ENCODE data around the gene ZNF296. TPM values are rescaled to one million over a fixed set of nuclear protein-coding genes. Genes with fewer than 3 reads are reported as not detected.

Gene ZNF296
- total RNA-seq, 1 experiment from 2014 or later: 9.2 TPM

DNA sequence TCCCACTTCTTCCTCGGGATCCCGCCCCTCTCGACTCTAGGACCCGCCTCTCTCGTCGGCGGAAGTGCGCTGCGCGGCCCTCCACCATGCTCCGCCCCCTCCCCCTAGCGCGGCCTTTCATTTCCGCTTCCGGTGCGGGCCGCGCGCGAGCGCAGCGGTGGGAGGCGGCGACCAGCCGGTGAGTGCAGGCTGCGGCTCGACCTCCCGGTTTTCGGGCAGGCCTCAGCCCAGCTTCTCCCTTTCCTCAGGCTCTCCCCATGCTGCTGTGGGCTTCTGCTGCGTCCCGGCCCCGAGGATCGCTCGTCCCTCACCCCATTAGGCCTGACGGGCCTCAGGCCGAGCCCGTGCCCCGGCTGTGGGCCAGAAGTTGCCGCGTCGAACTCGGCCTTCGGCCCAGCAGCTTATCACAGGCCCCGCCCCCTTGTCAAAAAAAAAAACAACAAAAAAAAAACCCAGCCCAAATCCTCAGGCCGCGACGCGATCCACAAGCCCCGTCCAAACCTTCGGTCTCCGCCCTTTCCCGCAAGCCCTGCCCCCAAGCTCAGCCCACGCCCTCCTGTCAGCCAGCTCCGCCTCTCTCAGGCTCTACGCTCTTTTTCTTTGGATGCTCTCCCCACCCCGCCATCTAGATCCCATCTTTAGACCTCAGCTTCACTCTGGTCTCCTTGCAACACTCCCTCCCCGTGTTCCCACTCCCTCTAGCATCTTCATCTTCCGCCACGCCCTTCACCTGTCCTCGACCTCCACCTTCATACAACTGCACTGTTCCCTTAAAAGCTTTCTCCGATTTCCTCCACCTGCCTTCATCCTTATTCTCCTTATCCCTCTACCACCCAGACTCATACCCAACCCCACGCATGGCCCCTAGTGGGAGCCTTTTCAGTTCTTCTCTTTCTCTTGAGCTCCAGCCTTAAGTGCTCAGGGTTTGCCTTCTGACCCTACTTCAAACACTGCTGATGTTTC, 37.1 kb downstream of the ZNF296 start, which contains the start of gene CLASRP:
CLASRP (plus strand) TSS at position 115 of the 963 bp plus-strand sequence. CDS start 1,168 bp downstream, outside the sequence.
- H2AFZ ChIP-seq (ENCODE audit: low read depth, low read length, poor library complexity, severe bottlenecking): no peak within 1 kb of the TSS
- peaks cover 51% of the 10 kb centered on the region for H3K79me2 ChIP-seq (ENCODE audit: insufficient read depth, low read length)
- peak within 1 kb of the TSS; percentile 94 for H3K4me2 ChIP-seq (ENCODE audit: low read length)
- H3K4me1 ChIP-seq (ENCODE audit: control insufficient read depth in 1 of 2, insufficient read depth in 2 of 2, low read length in 2 of 2): peaks cover 7 to 9% of the 10 kb centered on the region in 2 experiments
- ATAC-seq (peak; percentile 96), DNase-seq (ENCODE audit: low read depth, low spot score) (peak; percentile 71)
- no peaks in the 10 kb centered on the region for H3K27me3 ChIP-seq (ENCODE audit: insufficient read depth, low read length)
- peak within 1 kb of the TSS; percentile 94 to 95 for H3K4me3 ChIP-seq (replicated peaks in 1 of 2; ENCODE audit: low read depth in 1 of 2, low read length in 2 of 2)
- no TSS peak for BruUV-seq (replicated peaks)
- H3K27ac ChIP-seq (ENCODE audit: low read depth, low read length): peak within 1 kb of the TSS; percentile 89
- peaks cover 21 to 23% of the 10 kb centered on the region in 2 experiments for H3K36me3 ChIP-seq (ENCODE audit: control insufficient read depth in 1 of 2, insufficient read depth in 2 of 2, low read length in 2 of 2)
- ChIA-PET CTCF (interaction anchor here (1.9 kb wide), 1 partner anchor 20 kb away, joined by 18 read pairs; no protein-coding TSS in a partner anchor), POLR2A (interaction anchor here (0.8 to 1.6 kb wide), 7 partner anchors 10 to 149 kb away, joined by 3 to 6 read pairs (median 3); no protein-coding TSS in a partner anchor), RAD21 (ENCODE audit: low non-redundant PET in 1 of 2, low total read pairs in 2 of 2, uncharacterized antibody in 2 of 2, unreplicated experiment in 2 of 2) (interaction anchor here (0.6 to 0.7 kb wide), 3 partner anchors 10 to 53 kb away, joined by 3 read pairs; no protein-coding TSS in a partner anchor)
- intact Hi-C loops (cut with micrococcal nuclease): no loop called here
- H3K9me2 ChIP-seq (ENCODE audit: insufficient read depth): no peaks in the 10 kb centered on the region
- peak within 1 kb of the TSS; percentile 90 for H3K9ac ChIP-seq (ENCODE audit: low read length)
- peaks cover 15% of the 10 kb centered on the region; the same call in 1 of the 2 replicates for H4K20me1 ChIP-seq (ENCODE audit: insufficient read depth)
- H3K9me3 ChIP-seq (ENCODE audit: control insufficient read depth in 1 of 2, insufficient read depth in 1 of 2, low read depth in 1 of 2, low read length in 2 of 2): no peaks in the 10 kb centered on the region
- no peak for TF ChIP-seq FOSL1 (IDR thresholded peaks at IDR 0.05; ENCODE audit: low read depth)
- no peak for TF ChIP-seq EZH2 (IDR thresholded peaks at IDR 0.05)
- TF ChIP-seq, protein P1, sequence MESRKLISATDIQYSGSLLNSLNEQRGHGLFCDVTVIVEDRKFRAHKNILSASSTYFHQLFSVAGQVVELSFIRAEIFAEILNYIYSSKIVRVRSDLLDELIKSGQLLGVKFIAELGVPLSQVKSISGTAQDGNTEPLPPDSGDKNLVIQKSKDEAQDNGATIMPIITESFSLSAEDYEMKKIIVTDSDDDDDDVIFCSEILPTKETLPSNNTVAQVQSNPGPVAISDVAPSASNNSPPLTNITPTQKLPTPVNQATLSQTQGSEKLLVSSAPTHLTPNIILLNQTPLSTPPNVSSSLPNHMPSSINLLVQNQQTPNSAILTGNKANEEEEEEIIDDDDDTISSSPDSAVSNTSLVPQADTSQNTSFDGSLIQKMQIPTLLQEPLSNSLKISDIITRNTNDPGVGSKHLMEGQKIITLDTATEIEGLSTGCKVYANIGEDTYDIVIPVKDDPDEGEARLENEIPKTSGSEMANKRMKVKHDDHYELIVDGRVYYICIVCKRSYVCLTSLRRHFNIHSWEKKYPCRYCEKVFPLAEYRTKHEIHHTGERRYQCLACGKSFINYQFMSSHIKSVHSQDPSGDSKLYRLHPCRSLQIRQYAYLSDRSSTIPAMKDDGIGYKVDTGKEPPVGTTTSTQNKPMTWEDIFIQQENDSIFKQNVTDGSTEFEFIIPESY (IDR thresholded peaks at IDR 0.05; ENCODE audit: extremely low read depth, insufficient replicate concordance, low read length): no peak
- TF ChIP-seq, protein P2, sequence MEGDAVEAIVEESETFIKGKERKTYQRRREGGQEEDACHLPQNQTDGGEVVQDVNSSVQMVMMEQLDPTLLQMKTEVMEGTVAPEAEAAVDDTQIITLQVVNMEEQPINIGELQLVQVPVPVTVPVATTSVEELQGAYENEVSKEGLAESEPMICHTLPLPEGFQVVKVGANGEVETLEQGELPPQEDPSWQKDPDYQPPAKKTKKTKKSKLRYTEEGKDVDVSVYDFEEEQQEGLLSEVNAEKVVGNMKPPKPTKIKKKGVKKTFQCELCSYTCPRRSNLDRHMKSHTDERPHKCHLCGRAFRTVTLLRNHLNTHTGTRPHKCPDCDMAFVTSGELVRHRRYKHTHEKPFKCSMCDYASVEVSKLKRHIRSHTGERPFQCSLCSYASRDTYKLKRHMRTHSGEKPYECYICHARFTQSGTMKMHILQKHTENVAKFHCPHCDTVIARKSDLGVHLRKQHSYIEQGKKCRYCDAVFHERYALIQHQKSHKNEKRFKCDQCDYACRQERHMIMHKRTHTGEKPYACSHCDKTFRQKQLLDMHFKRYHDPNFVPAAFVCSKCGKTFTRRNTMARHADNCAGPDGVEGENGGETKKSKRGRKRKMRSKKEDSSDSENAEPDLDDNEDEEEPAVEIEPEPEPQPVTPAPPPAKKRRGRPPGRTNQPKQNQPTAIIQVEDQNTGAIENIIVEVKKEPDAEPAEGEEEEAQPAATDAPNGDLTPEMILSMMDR (IDR thresholded peaks at IDR 0.05 in 2 of 3, conservative IDR thresholded peaks at IDR 0.05 in 1 of 3; ENCODE audit: borderline replicate concordance in 1 of 3, insufficient read depth in 1 of 3, low read depth in 2 of 3, low read length in 2 of 3): no peak
- TF ChIP-seq ELF1 (IDR thresholded peaks at IDR 0.05; ENCODE audit: borderline replicate concordance, low read depth): no peak
- TF ChIP-seq SRF (IDR thresholded peaks at IDR 0.05; ENCODE audit: low read depth): no peak
- TF ChIP-seq, protein P3, sequence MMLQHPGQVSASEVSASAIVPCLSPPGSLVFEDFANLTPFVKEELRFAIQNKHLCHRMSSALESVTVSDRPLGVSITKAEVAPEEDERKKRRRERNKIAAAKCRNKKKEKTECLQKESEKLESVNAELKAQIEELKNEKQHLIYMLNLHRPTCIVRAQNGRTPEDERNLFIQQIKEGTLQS (IDR thresholded peaks at IDR 0.05): no peak
- peak; percentile 65 for TF ChIP-seq EGR1 (IDR thresholded peaks at IDR 0.05; ENCODE audit: low read depth)
- TF ChIP-seq, protein P4, sequence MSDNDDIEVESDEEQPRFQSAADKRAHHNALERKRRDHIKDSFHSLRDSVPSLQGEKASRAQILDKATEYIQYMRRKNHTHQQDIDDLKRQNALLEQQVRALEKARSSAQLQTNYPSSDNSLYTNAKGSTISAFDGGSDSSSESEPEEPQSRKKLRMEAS (IDR thresholded peaks at IDR 0.05): peak; percentile 68
- TF ChIP-seq SIN3A (IDR thresholded peaks at IDR 0.05; ENCODE audit: low read depth): no peak
- peak; percentile 47 for TF ChIP-seq YY1 (IDR thresholded peaks at IDR 0.05; ENCODE audit: extremely low read depth, insufficient replicate concordance, low read depth, low read length)
- no peak for TF ChIP-seq JUND (IDR thresholded peaks at IDR 0.05)
- no peak for TF ChIP-seq TCF7L2 (IDR thresholded peaks at IDR 0.05; ENCODE audit: borderline replicate concordance, extremely low read depth, insufficient read depth, insufficient read length)
- no peak for TF ChIP-seq RAD21 (IDR thresholded peaks at IDR 0.05; ENCODE audit: low read depth)
- TF ChIP-seq, protein P5, sequence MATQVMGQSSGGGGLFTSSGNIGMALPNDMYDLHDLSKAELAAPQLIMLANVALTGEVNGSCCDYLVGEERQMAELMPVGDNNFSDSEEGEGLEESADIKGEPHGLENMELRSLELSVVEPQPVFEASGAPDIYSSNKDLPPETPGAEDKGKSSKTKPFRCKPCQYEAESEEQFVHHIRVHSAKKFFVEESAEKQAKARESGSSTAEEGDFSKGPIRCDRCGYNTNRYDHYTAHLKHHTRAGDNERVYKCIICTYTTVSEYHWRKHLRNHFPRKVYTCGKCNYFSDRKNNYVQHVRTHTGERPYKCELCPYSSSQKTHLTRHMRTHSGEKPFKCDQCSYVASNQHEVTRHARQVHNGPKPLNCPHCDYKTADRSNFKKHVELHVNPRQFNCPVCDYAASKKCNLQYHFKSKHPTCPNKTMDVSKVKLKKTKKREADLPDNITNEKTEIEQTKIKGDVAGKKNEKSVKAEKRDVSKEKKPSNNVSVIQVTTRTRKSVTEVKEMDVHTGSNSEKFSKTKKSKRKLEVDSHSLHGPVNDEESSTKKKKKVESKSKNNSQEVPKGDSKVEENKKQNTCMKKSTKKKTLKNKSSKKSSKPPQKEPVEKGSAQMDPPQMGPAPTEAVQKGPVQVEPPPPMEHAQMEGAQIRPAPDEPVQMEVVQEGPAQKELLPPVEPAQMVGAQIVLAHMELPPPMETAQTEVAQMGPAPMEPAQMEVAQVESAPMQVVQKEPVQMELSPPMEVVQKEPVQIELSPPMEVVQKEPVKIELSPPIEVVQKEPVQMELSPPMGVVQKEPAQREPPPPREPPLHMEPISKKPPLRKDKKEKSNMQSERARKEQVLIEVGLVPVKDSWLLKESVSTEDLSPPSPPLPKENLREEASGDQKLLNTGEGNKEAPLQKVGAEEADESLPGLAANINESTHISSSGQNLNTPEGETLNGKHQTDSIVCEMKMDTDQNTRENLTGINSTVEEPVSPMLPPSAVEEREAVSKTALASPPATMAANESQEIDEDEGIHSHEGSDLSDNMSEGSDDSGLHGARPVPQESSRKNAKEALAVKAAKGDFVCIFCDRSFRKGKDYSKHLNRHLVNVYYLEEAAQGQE (IDR thresholded peaks at IDR 0.05; ENCODE audit: low read depth): no peak
- TF ChIP-seq EZH2phosphoT487 (IDR thresholded peaks at IDR 0.05; ENCODE audit: borderline replicate concordance): no peak

Measured in HCT116 (cell line).